HG03565 (cell line): ENCODE data around the gene ASPSCR1.
"Not testable (repeated sequence)": the region's sequence is repeated elsewhere in the genome, so short reads cannot be mapped to it uniquely, and the experiment has no call there.

Source experiments
- ATAC-seq: cut with Tn5 transposase; IDR thresholded peaks from one replicate; pipeline ENCODE4 v1.9.1; 2021; ENCODE audit warnings: mild to moderate bottlenecking, moderate library complexity; ENCODE audit not compliant: unreplicated experiment

Gene ASPSCR1

DNA sequence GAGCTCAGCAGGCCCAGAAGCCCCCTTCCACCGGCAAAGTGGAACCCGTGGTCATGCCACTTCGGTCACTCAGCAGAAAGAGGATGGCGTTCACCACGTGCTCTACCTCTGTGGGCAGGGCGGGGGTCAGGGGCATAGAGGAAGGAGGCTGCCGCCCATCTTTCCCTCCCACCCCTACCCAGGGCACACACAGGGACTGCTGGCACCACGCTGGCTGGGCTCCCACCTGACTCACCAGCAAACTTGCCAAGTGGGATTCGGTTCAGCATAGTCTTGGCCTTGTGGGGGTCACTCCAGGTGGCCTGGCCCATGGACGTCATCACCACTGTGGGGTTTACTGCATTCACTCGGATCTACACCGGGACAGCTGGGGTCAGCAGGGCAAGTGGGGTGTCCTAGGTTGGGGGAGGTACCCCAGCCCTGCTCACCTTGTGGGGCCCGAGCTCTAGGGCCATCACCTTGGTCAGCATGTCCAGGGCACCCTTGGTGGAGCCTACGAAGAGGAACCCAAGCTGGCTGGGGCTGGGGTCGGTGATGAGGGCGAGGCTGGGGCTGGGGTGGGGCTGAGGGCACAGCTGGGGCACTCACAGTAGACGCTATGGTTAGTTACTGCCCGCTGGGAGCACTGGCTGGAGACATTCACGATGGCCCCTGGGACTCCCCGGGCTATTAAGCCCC, 58.7 kb downstream of the ASPSCR1 start:
- ATAC-seq, result no peak

GRCh38 chr17:82036634-82037091, 59.2 kb downstream of the ASPSCR1 start:
- ATAC-seq, result no peak

- peak; percentile 75 for ATAC-seq
Observed at GRCh38 chr17:82037092-82037888, 59.9 kb downstream of the ASPSCR1 start, which contains the start of gene DCXR. Gene DCXR, minus strand, starts transcription at chr17:82037697. Its CDS starts 15 bp downstream, at chr17:82037682.

DNA sequence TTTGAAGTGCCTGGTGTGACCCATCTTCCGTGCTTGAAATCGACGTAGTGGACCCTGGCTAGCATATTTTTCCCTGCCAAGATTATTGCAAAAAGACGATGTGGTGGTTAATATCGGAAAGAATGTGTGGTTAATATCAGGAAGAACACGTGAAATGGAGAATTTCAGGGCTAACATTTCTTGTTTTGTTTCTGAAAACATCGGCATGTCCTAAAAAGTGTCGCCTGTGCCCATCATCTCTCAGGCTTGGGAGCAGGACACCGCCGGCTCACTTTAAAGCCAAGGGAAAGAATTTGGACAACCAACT, 60.4 kb downstream of the ASPSCR1 start:
- ATAC-seq, result no peak

- ATAC-seq, result not testable (repeated sequence)
Observed at GRCh38 chr17:82038796-82039409, 61.5 kb downstream of the ASPSCR1 start.

DNA sequence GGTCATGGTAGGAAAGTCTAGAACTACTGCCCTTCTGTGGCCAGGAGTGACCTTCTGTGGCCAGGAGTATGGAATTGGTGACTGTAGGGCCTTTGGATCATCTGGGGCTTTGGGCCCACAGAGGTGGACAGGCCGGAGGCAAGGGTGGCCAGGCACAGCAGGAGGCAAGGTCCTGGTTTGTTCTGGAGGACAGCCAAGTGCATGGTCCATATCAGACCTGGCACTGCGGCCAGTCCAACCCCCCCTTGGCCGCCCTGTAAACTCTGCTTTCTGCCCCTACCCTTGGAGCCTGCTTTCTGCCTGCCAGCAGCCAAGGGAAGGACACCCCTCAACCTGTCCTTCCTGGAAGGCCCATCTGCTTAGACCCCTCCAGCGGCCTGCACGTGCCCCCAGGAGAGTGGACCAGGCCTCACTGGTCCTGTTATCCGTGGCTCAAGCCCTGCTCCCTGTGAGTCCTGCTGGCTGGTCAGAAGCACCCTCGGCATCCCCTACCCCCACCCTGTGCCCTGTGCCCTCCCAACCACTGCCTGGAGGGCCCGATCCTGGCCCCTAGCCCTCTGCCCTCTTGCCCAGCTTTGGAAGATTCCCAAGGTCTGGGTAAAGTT, 62.4 kb downstream of the ASPSCR1 start:
- ATAC-seq, result no peak

DNA sequence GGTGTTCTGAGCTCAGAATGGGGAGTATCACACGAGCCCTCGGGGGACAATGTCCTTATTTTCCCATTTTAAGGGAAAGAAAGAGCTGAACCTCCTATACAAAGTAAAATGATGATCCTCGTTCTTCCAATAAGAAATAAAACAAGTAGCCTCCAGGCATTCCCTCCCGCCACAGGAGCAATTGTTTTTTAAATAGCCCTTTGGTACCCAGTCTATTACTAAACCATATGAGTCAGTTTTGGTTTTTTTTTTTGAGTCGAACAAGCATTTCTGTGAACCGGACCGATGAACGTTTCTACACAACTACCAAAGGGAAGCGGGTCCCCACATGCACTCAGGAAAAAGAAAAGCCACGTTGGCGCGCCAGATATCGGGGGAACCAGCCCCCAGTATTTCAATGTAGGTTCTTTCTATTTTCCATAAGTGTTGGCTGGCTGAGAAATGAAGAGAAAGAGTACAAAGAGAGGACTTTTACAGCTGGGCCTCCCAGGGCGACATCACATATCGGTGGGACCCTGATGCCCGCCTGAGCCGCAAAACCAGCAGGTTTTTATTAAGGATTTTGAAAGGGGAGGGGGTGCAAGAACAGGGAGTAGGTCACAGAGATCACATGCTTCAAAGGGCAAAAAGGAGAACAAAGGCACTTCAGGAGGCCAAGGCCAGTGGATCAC, 63.9 kb downstream of the ASPSCR1 start:
- no peak for ATAC-seq

- ATAC-seq, result no peak
Observed at GRCh38 chr17:82042649-82043048, 65.2 kb downstream of the ASPSCR1 start.

DNA sequence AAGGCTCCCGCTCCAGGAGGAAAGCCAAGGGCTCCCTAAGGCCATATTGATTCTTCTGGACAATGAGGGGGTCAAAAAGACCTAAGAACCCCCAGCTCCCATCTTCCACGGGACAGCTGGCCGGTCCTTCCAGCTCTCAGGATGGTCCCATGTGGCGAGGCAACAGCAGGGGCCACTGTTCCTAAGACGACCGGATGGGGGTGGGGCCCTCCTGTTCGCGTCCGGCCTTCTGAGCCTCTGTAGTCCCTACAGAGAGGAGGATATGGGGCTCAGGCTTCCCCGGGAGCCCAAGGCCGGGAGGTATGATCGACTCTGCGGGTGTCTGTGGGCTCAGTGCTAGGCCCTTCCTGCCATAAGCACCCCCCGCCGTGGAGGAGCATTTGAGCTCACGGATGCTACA, 66.1 kb downstream of the ASPSCR1 start:
- no peak for ATAC-seq

DNA sequence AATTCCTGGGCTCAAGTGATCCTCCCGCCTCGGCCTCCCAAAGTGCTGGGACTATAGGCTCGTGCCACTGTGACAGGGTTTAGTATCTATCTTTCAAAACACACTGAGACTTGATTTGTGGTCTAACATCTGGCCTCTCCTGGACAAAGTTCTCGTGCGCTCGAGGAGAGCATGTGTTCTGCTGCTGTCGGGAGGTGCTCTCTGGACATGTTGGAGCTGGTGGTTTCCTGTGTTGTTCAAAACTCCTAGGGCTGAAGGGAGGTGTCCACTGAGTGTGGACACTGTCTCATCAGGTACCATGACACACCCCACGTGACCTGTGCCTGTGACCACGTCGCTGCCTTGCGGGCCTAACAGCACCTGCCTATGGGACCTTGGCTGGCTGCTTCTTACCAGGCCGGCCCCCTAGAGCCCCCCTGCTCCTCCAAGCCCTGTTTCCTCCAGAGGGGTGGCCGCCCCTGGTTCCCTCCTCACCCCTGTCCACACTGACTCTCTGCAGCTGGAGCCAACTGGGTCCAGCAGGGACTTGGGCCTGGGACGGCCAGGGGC, 68.6 kb downstream of the ASPSCR1 start:
- ATAC-seq, result no peak

- ATAC-seq, result no peak
Observed at GRCh38 chr17:82046903-82047302, 69.5 kb downstream of the ASPSCR1 start.

DNA sequence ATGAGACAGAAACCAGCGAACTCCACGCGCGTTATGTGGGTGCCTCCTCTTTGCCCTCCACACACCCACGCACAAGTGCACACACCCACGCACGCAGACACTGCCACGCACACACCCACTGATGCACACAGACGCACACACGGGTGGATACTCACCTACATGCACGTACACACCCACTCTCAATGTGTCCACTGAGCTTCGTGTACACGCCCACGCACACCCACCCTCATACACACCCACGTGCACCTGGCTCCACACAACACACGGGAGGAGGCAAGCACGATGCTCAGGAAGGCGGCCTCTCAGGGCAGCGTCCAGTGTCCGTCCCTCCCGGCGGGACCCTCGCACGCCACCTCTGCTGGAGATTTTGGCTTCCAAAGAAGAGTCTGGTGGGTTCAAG, 70.0 kb downstream of the ASPSCR1 start:
- ATAC-seq, result no peak

DNA sequence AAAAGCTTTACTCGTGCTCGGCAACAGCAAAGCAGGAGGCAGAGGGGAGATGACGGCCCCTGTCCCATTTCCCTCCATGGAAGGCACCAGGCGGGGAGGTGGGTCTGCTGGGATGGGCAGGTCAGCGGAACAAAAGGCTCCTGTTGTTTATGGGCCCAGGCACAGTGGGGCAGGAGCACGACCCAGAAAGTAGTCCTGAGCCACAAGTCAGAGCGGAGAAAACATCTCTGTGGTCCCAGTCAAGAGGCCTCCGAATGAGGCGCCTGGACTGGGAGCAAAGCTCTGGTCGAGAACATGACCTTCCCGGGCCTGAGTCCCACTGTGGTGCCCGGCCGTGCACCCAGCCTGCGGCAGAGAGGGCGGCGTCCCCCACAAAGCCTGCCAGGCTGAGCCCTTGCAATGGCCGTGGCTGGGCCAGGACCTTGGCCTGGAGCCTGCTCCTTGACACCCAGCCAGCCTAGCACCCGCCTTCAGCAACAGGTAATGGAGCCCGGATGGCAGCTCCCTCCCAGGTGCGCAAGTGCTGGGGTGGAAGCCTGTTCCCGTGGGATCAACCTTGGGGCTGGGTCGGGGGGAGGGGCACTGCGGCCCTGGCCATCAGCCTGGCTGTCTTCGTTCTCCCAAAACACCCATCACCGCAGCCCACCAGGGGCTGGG, 70.6 kb downstream of the ASPSCR1 start:
- ATAC-seq, result no peak

- ATAC-seq, result no peak
Observed at GRCh38 chr17:82048571-82048971, 71.1 kb downstream of the ASPSCR1 start.

DNA sequence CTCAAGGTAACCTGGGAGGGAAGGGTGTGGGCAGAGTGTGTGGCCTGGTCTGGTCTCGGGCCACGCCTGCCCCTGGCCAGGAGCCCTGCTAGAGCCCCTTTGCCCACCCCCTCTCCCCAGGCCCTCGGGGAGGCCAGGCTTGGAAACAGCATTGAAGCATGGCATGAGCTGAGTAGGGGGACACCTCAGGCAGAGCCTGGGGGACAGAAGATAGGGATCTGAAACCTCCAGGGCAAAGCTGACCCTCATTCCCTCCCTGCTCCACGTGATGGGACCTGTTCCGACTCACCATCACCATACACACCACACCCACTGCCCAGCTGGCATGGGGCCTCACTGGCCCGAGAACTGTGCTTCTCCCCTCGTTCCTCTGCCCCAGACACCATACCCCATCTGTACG, 71.7 kb downstream of the ASPSCR1 start:
- ATAC-seq, result no peak

- ATAC-seq, result no peak
Observed at GRCh38 chr17:82049521-82049971, 72.1 kb downstream of the ASPSCR1 start.

- no peak for ATAC-seq
Observed at GRCh38 chr17:82050152-82050760, 72.8 kb downstream of the ASPSCR1 start.

DNA sequence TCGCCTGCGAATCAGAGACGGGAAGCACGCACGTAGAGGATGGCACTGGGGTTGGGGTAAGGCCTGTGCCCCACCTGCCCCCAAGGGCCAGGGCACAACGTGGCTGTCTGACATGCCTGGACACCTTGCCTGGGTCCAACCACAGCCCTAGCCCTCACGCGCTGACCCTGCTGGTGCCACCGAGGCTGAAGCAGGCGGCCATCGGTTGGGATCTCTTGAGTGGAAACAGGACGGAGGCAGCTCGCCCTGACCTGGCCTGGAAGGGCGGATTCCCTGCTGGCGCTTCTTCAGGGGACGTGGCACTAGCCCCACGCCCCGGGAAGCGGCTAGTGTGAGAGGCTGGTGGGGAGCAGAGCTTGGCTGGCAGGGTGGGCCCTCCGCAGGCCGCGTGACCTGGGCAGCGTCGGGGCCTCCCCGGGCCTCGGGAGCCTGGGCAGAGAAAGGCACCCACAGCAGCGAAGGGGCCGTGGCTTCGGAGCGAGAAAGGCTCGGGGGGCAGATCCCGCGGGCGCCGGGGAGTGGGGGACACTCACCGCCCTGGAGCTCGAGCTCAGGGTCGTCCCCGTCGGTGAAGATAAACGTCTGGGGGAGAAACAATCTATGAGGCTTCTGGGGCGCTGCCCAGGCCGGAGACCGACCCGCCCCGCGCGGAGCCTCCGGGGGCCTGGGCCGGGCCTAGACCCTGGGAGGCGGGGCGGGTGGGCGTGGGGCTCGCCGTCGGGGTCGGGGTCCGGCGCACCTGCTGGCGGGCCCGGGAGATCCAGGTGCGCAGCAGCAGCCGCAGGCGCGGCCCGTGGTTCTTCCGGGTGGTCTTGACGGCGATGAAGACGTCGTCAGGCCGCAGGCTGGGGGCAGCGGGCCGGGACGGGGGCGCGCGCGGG, 73.6 kb downstream of the ASPSCR1 start:
- ATAC-seq, result no peak
